Lower leg skin (tissue), 3 donors: Measurements from ENCODE around the gene MYH10.

Experiments used
- POLR2A ChIP-seq, 2 donors: fragments of 450-650 bp; IDR thresholded peaks; one replicate each; pipeline ENCODE4 v1.6.1; 2016 to 2017; ENCODE audit warnings: antibody characterized with exemption in 2 of 2, mild to moderate bottlenecking in 1 of 2, moderate library complexity in 1 of 2
- TF ChIP-seq, protein P1 (sequence below), 3 donors: fragments of 450-650 bp; IDR thresholded peaks; one replicate each; pipeline ENCODE4 v1.5.1; 2016; ENCODE audit warnings: antibody characterized with exemption in 3 of 3, mild to moderate bottlenecking in 3 of 3, moderate library complexity in 2 of 3

DNA sequence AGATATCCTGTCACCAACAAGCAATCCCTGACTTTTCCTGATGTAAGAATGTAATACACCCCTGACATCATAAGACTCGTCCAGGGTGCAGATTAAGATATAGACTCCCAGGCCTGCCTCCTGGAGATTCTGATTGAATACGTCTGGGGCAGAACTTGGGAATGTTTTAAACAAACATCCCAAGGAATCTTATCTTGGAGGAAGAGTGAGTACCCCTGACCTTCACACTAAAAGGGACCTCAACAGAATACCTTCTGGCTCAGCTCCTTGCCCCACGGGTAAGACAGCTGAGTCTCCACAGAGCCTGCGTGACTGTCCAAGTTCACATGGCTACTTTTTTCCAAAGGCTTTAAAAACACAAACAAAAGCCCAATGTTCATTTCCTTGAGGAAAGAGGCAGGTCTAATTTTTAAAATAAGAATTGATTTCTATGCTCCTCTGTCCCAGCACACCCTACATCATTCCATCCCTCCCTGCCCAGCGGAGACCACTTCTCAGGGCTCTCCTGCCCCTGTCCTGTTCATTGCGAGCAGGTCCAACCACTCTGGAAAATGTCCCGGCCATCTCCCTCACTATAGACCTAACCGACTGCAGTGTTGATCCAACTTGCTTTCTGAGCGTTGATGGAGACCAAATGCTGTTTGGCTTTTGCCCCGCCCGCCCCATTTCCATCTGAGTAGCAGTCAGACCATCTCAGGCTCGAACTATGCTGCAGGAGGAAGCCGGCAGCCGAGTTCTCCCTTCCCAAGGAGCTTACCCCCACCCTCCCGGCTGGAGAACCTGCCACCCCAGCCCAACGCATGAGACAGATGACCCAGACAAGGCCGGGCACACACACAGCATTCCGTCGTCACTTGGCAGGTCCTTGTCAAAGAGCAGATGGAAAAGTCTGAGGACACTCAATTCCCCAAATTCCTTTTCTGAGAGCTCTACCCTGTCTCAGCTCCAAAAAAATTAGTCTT is 44.1 kb upstream of the MYH10 start:
- no peak for TF ChIP-seq POLR2A (IDR thresholded peaks at IDR 0.05)
- TF ChIP-seq, protein P1, sequence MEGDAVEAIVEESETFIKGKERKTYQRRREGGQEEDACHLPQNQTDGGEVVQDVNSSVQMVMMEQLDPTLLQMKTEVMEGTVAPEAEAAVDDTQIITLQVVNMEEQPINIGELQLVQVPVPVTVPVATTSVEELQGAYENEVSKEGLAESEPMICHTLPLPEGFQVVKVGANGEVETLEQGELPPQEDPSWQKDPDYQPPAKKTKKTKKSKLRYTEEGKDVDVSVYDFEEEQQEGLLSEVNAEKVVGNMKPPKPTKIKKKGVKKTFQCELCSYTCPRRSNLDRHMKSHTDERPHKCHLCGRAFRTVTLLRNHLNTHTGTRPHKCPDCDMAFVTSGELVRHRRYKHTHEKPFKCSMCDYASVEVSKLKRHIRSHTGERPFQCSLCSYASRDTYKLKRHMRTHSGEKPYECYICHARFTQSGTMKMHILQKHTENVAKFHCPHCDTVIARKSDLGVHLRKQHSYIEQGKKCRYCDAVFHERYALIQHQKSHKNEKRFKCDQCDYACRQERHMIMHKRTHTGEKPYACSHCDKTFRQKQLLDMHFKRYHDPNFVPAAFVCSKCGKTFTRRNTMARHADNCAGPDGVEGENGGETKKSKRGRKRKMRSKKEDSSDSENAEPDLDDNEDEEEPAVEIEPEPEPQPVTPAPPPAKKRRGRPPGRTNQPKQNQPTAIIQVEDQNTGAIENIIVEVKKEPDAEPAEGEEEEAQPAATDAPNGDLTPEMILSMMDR (IDR thresholded peaks at IDR 0.05) = no peak
